ENCODE results near the gene SEMA4C.

Gene SEMA4C

GRCh38 chr2:96826546-96827278, 43.2 kb downstream of the SEMA4C start:
- TF ChIP-seq GABPA (IDR thresholded peaks at IDR 0.05; ENCODE audit: low read depth) (no peak), POLR2AphosphoS5 (IDR thresholded peaks at IDR 0.05; ENCODE audit: low read depth) (no peak), REST (IDR thresholded peaks at IDR 0.05; ENCODE audit: insufficient replicate concordance, low read depth) (no peak), SPI1 (IDR thresholded peaks at IDR 0.05; ENCODE audit: borderline replicate concordance, low read depth) (no peak), CTCF (IDR thresholded peaks at IDR 0.05; ENCODE audit: insufficient read depth, low read length) (no peak)
- Histone ChIP-seq H3K4me3 (replicated peaks; ENCODE audit: insufficient read depth, low read length) (no peak overlapping the region), H3K27ac (replicated peaks) (no peak overlapping the region), H3K27me3 (ENCODE audit: insufficient read depth, poor library complexity, severe bottlenecking) (no peaks in the 10 kb centered on the region)
- no peak for DNase-seq (ENCODE audit: low read depth in 1 of 2, low spot score in 1 of 2)

GRCh38 chr2:96825057-96825456, 44.8 kb downstream of the SEMA4C start:
- no peak overlapping the region for H3K27ac ChIP-seq (replicated peaks)
- no peak for DNase-seq (ENCODE audit: low read depth in 1 of 2, low spot score in 1 of 2)
- TF ChIP-seq POLR2AphosphoS5 (IDR thresholded peaks at IDR 0.05; ENCODE audit: low read depth): no peak
- TF ChIP-seq SPI1 (IDR thresholded peaks at IDR 0.05; ENCODE audit: borderline replicate concordance, low read depth): no peak
- no peak for TF ChIP-seq CTCF (IDR thresholded peaks at IDR 0.05; ENCODE audit: insufficient read depth, low read length)
- TF ChIP-seq REST (IDR thresholded peaks at IDR 0.05; ENCODE audit: insufficient replicate concordance, low read depth): no peak
- TF ChIP-seq GABPA (IDR thresholded peaks at IDR 0.05; ENCODE audit: low read depth): no peak
- H3K27me3 ChIP-seq (ENCODE audit: insufficient read depth, poor library complexity, severe bottlenecking): no peaks in the 10 kb centered on the region
- no peak overlapping the region for H3K4me3 ChIP-seq (replicated peaks; ENCODE audit: insufficient read depth, low read length)

GRCh38 chr2:96824079-96824870, 45.6 kb downstream of the SEMA4C start:
- no peak overlapping the region for H3K27ac ChIP-seq (replicated peaks)
- H3K27me3 ChIP-seq (ENCODE audit: insufficient read depth, poor library complexity, severe bottlenecking): no peaks in the 10 kb centered on the region
- DNase-seq (ENCODE audit: low read depth in 1 of 2, low spot score in 1 of 2): no peak
- H3K4me3 ChIP-seq (replicated peaks; ENCODE audit: insufficient read depth, low read length): no peak overlapping the region
- TF ChIP-seq GABPA (IDR thresholded peaks at IDR 0.05; ENCODE audit: low read depth): no peak
- TF ChIP-seq SPI1 (IDR thresholded peaks at IDR 0.05; ENCODE audit: borderline replicate concordance, low read depth): no peak
- TF ChIP-seq POLR2AphosphoS5 (IDR thresholded peaks at IDR 0.05; ENCODE audit: low read depth): no peak
- TF ChIP-seq CTCF (IDR thresholded peaks at IDR 0.05; ENCODE audit: insufficient read depth, low read length): no peak
- TF ChIP-seq REST (IDR thresholded peaks at IDR 0.05; ENCODE audit: insufficient replicate concordance, low read depth): no peak
